NCI-H748 (cell line): ENCODE measurements around the gene ABHD17A.
"Not testable (repeated sequence)": the region's sequence is repeated elsewhere in the genome, so short reads cannot be mapped to it uniquely, and the experiment has no call there.

ENCODE experiments used
- DNase-seq: peaks from one replicate; lab custom pipeline; 2025; ENCODE audit not compliant: unreplicated experiment; lab: John Stamatoyannopoulos, UW

The ABHD17A gene

GRCh38 chr19:1882089-1882785 is 3.1 kb downstream of the ABHD17A start:
- no peak for DNase-seq

- DNase-seq = not testable (repeated sequence)
These were observed 3.8 kb downstream of the ABHD17A start for GRCh38 chr19:1881393-1882088.

- DNase-seq = no peak
These were observed 4.5 kb downstream of the ABHD17A start for GRCh38 chr19:1880611-1881392.

DNA sequence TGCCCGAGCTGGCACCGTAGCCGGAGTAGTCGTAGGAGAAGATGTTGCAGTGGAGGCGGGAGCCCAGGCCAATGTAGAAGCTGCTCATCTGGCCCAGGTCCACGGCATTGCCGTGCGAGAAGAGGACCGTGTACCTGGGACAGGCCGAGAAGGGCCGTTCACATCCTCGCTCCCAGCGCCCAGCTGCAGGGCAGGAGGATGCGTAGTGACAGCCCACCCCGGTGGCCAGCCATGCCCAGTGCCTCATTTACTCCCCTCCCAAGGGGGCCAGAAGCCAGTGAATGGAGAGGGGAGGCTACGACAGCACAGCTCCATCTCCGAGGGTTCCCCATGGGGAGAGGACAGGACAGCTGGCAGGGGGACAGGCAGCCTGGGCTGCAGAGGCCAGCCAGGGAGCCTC is 5.3 kb downstream of the ABHD17A start:
- DNase-seq = not testable (repeated sequence)

GRCh38 chr19:1878583-1878982 is 6.7 kb downstream of the ABHD17A start:
- not testable (repeated sequence) for DNase-seq

DNA sequence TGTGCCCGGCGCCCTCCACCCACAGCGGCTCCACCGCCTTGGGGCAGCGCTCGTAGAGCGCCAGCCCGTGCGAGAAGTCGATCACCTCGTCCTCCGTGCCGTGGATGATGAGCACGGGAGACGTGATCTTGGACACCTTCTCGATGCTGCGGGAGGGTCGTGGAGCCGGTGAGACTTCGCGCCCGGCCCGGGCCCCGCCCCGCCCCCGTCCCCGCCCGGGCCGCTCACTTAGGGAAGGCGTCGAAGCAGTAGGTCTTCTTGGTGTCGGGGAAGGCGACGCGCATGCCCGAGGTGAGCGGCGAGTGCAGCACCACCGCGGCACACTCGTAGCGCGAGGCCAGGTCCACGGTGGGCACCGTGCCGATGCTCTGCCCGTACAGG is 8.0 kb downstream of the ABHD17A start:
- peak; percentile 24 for DNase-seq

DNA sequence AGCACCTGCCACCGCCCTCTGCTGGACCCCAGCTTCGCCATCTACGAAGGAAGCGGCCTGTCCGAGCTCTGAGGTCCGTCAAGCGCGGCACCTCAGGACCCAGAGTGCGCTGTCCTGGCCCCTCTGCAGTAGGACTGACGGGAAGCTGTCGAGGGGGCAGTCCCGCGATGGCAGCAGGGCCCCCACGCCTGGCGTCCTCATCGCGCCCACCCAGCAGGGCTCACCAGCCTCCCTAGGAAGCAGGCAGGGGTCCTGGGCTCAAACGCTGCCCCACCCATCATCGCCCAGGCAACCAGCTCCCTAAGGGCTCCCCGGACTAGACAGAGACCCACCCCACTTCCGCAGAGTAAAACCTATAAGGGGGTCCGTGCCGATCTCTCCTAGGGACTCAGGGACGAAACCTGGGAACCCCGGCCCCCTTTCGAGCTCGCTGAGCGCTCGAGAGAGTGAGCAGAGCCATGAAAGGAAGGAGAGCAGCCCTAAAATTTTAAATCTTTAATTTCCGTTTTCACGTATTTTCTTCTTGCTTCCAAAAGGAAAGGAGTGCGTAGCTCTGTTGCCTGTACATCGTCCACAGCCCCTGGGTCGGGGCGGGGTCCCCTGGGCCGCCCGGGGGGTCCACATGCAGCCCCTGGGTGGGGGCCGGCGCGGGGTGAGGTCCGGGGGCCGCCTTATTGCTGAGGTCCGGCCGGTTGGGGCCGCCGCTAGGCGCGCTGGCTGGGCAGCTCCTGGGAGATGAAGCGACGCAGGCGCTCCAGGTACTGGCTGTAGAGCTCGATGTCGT is 8.6 kb downstream of the ABHD17A start:
- peak; percentile 56 for DNase-seq

GRCh38 chr19:1875646-1876495 is 9.4 kb downstream of the ABHD17A start:
- DNase-seq = peak; percentile 89

- DNase-seq = not testable (repeated sequence)
These were observed 10.0 kb downstream of the ABHD17A start for GRCh38 chr19:1875265-1875645.

- no peak for DNase-seq
These were observed 10.6 kb downstream of the ABHD17A start for GRCh38 chr19:1874554-1875185.

GRCh38 chr19:1873524-1874473 is 11.5 kb downstream of the ABHD17A start:
- no peak for DNase-seq

DNA sequence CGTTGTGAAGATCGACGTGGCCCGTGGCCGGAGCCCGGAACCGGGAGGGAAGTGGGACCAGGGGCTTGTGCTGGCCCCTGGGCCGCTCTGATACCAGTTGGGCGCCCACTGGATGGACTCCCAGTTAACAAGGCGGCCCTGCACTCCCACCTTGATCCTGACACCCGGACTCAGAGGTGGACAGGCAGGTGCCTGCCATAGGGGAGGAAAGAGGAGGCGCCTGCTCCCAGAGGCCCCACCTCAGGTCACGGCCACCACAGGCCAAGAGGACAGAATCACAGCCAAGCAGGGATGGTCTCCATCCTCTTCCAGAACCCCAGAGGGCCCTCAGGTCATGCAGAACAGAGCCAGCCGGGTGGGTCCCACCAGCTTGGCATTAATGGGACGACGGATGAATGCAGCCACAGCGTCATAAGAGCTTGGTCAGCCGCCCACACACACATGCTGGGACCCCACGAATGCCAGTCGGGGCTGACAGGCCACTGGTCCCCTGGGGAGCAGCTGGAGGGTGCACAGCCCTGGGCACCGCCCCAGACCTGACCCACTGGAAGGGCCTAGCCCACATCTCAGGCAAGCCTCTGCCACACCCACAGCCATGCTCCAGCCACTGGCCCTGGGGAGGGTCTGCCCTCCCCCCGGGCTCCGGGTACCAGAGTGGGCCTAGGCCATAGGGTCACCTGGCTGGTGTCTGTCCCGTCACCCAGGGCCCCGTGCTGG is 12.3 kb downstream of the ABHD17A start:
- no peak for DNase-seq

- DNase-seq = no peak
These were observed 13.7 kb downstream of the ABHD17A start for GRCh38 chr19:1871630-1872029.

DNA sequence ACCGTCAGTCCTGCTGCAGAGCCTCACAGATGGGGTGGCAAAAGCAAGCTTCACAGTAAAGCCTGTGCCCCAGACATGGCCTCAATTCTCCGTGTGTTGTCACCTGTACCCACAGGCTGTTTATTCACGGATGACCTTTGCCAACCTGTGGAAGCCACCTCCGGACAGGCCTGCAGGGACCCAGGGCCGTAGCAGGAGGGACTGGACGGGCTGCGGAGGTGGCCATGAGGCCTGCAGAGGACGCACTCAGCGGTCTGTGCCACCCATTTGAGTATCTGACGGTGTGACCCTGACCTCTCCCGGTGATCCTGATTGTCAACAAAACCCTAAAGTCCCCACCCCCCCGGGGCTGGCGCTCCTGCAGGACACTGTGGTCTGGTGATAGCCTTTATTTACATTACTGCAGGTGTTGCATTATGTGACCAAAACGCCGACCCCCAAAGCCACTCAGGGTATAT is 14.1 kb downstream of the ABHD17A start:
- DNase-seq = no peak

- no peak for DNase-seq
These were observed 16.3 kb downstream of the ABHD17A start for GRCh38 chr19:1868971-1869370.

DNA sequence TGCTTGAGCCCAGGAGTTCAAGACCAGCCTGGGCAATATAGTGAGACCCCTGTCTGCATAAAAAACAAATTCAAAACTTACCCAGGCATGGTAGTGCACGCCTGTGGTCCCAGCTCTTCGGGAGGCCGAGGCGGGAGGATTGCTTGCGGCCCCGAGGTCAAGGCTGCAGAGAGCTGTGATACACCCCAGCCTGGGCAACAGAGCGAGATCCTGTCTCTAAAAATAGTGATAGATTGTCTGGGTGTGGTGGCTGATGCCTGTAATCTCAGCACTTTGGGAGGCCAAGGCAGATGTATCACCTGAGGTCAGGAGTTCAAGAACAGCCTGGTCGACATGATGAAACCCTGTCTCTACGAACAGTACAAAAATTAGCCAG is 18.0 kb downstream of the ABHD17A start:
- no peak for DNase-seq

GRCh38 chr19:1866693-1867348 is 18.5 kb downstream of the ABHD17A start:
- no peak for DNase-seq
